Prostate gland (tissue), 2 donors: ENCODE results near the gene PSEN1. TPM values are rescaled to one million over a fixed set of nuclear protein-coding genes. Genes with fewer than 3 reads are reported as not detected.
"Not testable (repeated sequence)": the region's sequence is repeated elsewhere in the genome, so short reads cannot be mapped to it uniquely, and the experiment has no call there.

Experiments used
- DNase-seq: peaks from one replicate; pipeline ENCODE4 v3.0.0-alpha.2; 2019; ENCODE audit warnings: low spot score
- H3K27ac ChIP-seq, 2 donors: fragments of 200-600 bp; sonication (generic); 2 replicates each; pipeline ENCODE4 v1.5.1; 2017 to 2019
- H3K27me3 ChIP-seq: fragments of 200-600 bp; sonication (generic); replicated peaks from 2 replicates; pipeline ENCODE4 v1.5.1; 2019; ENCODE audit not compliant: insufficient read depth
- H3K36me3 ChIP-seq, 2 donors: fragments of 200-600 bp; sonication (generic); 1 replicate in 1 of 2; 2 replicates in 1 of 2; pipeline versions ENCODE4 v1.5.1 to v1.8.1; 2017 to 2019
- H3K4me1 ChIP-seq: fragments of 200-600 bp; sonication (generic); replicated peaks from 2 replicates; pipeline ENCODE4 v1.5.1; 2019
- H3K4me3 ChIP-seq, 2 donors: fragments of 200-600 bp; sonication (generic); 2 replicates each; pipeline ENCODE4 v1.5.1; 2017 to 2019
- H3K9me3 ChIP-seq: fragments of 200-600 bp; sonication (generic); 2 replicates; pipeline ENCODE4 v1.5.1; 2017
- POLR2A ChIP-seq: fragments of 450-650 bp; IDR thresholded peaks from one replicate; pipeline ENCODE4 v1.6.1; 2016; ENCODE audit warnings: antibody characterized with exemption, mild to moderate bottlenecking
- POLR2AphosphoS5 ChIP-seq: sonication (generic); formaldehyde crosslinking; IDR thresholded peaks from one replicate; pipeline ENCODE4 v1.6.1; 2017; ENCODE audit warnings: antibody characterized with exemption
- WGBS: methylation state at CpG from one replicate; pipeline ENCODE4 v1.1.5; 2018; 5-methylcytosine and 5-hydroxymethylcytosine counted together
- intact Hi-C: fragments of 100-400 bp; cut with DNase I; formaldehyde crosslinking; loops from one replicate; pipeline ENCODE4 v1.14.2; 2022
- total RNA-seq, 2 donors: library from RNA; depleted of rRNA; stranded (reverse); fragments of >200 nt; gene quantifications; one replicate each; pipeline ENCODE4 v1.1.0, GENCODE V29; 2016
- TF ChIP-seq, protein P1 (sequence below), 4 experiments: fragments of 200-600 bp in 2 of 4; fragments of 450-650 bp in 2 of 4; sonication (generic) in 2 of 4; IDR thresholded peaks; 1 replicate in 3 of 4; 2 replicates in 1 of 4; pipeline ENCODE4 v1.5.1; 2016 to 2019; ENCODE audit warnings: antibody characterized with exemption in 4 of 4, mild to moderate bottlenecking in 2 of 4, moderate library complexity in 2 of 4

PSEN1 gene
- total RNA-seq, 2 donors from 2014 or later: 46.3 to 61.9 TPM

DNA sequence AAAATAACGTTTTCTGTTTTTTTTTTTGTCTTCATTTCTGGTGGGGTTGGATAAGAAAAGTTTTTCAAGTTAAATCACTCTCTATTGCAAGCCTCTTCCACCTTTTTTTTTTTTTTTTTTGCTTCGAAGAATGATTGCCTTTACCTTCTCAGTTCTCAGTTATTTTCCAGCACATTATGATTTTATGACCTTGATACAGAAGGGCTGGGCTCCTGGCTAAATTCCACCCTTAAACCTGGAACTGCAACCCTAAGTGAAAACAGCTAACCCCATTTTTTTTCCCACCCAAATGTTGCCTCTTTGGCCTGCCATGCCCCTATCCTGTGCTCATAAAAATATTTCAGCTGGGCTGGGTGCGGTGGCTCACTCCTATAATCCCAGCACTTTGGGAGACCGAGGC is 31.4 kb downstream of the PSEN1 start:
- intact Hi-C loops: no loop called here
- TF ChIP-seq POLR2AphosphoS5: no peak
- no peak for TF ChIP-seq POLR2A
- TF ChIP-seq, protein P1, sequence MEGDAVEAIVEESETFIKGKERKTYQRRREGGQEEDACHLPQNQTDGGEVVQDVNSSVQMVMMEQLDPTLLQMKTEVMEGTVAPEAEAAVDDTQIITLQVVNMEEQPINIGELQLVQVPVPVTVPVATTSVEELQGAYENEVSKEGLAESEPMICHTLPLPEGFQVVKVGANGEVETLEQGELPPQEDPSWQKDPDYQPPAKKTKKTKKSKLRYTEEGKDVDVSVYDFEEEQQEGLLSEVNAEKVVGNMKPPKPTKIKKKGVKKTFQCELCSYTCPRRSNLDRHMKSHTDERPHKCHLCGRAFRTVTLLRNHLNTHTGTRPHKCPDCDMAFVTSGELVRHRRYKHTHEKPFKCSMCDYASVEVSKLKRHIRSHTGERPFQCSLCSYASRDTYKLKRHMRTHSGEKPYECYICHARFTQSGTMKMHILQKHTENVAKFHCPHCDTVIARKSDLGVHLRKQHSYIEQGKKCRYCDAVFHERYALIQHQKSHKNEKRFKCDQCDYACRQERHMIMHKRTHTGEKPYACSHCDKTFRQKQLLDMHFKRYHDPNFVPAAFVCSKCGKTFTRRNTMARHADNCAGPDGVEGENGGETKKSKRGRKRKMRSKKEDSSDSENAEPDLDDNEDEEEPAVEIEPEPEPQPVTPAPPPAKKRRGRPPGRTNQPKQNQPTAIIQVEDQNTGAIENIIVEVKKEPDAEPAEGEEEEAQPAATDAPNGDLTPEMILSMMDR (IDR thresholded peaks at IDR 0.05): no peak
- Histone ChIP-seq H3K27me3 (no peaks in the 10 kb centered on the region), H3K4me3 (no peak overlapping the region), H3K4me1 (no peaks in the 10 kb centered on the region), H3K27ac (no peak overlapping the region), H3K36me3 (no peaks in the 10 kb centered on the region), H3K9me3 (no peaks in the 10 kb centered on the region)
- no peak for DNase-seq
- 81% methylated on average over 4 of the region's 4 CpGs for WGBS

DNA sequence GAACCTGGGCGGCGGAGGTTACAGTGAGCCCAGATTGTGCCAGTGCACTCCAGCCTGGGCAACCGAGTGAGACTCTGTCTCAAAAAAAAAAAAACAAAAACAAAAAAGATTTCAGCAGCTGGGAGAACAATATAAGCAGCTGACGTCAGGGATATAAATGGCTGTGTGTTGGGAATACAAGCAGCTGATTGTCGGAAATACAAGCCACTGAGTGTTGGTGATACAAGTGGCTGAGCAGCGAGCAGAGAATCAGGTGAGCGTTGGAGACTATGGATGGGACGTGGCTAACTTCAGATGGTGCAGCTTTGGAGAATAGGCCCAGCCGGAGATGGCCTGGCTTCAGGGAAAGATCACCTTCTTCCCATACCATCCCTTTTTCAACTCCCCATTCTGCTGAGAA is 32.0 kb downstream of the PSEN1 start:
- no peaks in the 10 kb centered on the region for H3K4me1 ChIP-seq
- no peak overlapping the region for H3K4me3 ChIP-seq
- no peak for DNase-seq
- intact Hi-C loops: no loop called here
- H3K27ac ChIP-seq: no peak overlapping the region
- H3K9me3 ChIP-seq: no peaks in the 10 kb centered on the region
- 95% methylated on average over 9 of the region's 9 CpGs for WGBS
- H3K36me3 ChIP-seq: no peaks in the 10 kb centered on the region
- no peaks in the 10 kb centered on the region for H3K27me3 ChIP-seq
- TF ChIP-seq, protein P1 (IDR thresholded peaks at IDR 0.05): no peak
- TF ChIP-seq POLR2AphosphoS5: no peak
- no peak for TF ChIP-seq POLR2A

DNA sequence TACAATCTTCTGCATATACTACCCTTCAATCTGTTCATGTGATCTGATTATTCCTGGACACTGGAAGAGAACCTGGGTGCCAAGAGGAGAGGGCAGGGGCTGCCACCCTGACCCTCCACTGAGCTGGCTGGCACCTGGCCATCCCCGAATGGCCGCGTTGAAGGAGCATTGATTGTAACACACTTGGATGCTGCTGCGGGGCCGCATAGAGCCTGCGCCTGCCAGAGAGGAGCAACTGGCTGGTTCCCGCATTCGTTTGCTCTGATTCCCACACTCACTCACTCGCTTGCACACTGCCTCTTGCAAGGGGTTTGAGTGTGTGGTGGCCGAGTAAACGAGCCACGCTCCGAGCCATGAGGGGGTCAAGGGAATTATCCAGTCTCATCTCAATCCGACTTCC is 32.4 kb downstream of the PSEN1 start:
- TF ChIP-seq POLR2AphosphoS5 (no peak), POLR2A (no peak)
- TF ChIP-seq, protein P1 (IDR thresholded peaks at IDR 0.05): no peak
- Histone ChIP-seq H3K27ac (no peak overlapping the region), H3K4me1 (no peaks in the 10 kb centered on the region), H3K9me3 (no peaks in the 10 kb centered on the region), H3K4me3 (no peak overlapping the region), H3K27me3 (no peaks in the 10 kb centered on the region), H3K36me3 (no peaks in the 10 kb centered on the region)
- intact Hi-C loops: no loop called here
- no peak for DNase-seq
- WGBS: 88% methylated on average over 14 of the region's 14 CpGs

DNA sequence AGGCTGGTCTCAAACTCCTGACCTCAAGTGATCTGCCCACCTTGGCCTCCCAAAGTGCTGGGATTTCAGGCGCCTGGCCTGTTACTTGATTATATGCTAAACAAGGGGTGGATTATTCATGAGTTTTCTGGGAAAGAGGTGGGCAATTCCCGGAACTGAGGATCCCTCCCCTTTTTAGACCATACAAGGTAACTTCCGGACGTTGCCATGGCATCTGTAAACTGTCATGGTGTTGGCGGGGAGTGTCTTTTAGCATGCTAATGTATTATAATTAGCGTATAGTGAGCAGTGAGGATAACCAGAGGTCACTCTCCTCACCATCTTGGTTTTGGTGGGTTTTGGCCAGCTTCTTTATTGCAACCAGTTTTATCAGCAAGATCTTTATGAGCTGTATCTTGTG is 33.5 kb downstream of the PSEN1 start:
- not testable (repeated sequence) for DNase-seq, H3K27me3 ChIP-seq, H3K4me1 ChIP-seq, H3K36me3 ChIP-seq, H3K9me3 ChIP-seq, H3K27ac ChIP-seq, H3K4me3 ChIP-seq
- WGBS: 69% methylated on average over 6 of the region's 6 CpGs
- intact Hi-C loops: loop anchor here (5.0 kb wide), 1 partner anchor 117 kb away; no protein-coding TSS in a partner anchor

DNA sequence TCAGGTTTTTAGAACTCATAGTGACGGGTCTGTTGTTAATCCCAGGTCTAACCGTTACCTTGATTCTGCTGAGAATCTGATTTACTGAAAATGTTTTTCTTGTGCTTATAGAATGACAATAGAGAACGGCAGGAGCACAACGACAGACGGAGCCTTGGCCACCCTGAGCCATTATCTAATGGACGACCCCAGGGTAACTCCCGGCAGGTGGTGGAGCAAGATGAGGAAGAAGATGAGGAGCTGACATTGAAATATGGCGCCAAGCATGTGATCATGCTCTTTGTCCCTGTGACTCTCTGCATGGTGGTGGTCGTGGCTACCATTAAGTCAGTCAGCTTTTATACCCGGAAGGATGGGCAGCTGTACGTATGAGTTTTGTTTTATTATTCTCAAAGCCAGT is 34.4 kb downstream of the PSEN1 start:
- H3K4me3 ChIP-seq: no peak overlapping the region
- TF ChIP-seq, protein P1 (IDR thresholded peaks at IDR 0.05): no peak
- no peak for TF ChIP-seq POLR2A
- no peak for TF ChIP-seq POLR2AphosphoS5
- WGBS: 85% methylated on average over 11 of the region's 11 CpGs
- no peaks in the 10 kb centered on the region for H3K9me3 ChIP-seq
- intact Hi-C loops: loop anchor here (5.0 kb wide), 1 partner anchor 117 kb away; no protein-coding TSS in a partner anchor
- no peaks in the 10 kb centered on the region for H3K36me3 ChIP-seq
- H3K4me1 ChIP-seq: no peaks in the 10 kb centered on the region
- H3K27me3 ChIP-seq: no peaks in the 10 kb centered on the region
- DNase-seq: no peak
- no peak overlapping the region for H3K27ac ChIP-seq
